ENCODE data around the gene DQX1.
A peak's percentile ranks its signal among the peaks of the same experiment; 100 is the strongest.
"Not testable (repeated sequence)": the region's sequence is repeated elsewhere in the genome, so short reads cannot be mapped to it uniquely, and the experiment has no call there.

Gene DQX1, protein sequence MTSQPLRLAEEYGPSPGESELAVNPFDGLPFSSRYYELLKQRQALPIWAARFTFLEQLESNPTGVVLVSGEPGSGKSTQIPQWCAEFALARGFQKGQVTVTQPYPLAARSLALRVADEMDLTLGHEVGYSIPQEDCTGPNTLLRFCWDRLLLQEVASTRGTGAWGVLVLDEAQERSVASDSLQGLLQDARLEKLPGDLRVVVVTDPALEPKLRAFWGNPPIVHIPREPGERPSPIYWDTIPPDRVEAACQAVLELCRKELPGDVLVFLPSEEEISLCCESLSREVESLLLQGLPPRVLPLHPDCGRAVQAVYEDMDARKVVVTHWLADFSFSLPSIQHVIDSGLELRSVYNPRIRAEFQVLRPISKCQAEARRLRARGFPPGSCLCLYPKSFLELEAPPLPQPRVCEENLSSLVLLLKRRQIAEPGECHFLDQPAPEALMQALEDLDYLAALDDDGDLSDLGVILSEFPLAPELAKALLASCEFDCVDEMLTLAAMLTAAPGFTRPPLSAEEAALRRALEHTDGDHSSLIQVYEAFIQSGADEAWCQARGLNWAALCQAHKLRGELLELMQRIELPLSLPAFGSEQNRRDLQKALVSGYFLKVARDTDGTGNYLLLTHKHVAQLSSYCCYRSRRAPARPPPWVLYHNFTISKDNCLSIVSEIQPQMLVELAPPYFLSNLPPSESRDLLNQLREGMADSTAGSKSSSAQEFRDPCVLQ

DNA sequence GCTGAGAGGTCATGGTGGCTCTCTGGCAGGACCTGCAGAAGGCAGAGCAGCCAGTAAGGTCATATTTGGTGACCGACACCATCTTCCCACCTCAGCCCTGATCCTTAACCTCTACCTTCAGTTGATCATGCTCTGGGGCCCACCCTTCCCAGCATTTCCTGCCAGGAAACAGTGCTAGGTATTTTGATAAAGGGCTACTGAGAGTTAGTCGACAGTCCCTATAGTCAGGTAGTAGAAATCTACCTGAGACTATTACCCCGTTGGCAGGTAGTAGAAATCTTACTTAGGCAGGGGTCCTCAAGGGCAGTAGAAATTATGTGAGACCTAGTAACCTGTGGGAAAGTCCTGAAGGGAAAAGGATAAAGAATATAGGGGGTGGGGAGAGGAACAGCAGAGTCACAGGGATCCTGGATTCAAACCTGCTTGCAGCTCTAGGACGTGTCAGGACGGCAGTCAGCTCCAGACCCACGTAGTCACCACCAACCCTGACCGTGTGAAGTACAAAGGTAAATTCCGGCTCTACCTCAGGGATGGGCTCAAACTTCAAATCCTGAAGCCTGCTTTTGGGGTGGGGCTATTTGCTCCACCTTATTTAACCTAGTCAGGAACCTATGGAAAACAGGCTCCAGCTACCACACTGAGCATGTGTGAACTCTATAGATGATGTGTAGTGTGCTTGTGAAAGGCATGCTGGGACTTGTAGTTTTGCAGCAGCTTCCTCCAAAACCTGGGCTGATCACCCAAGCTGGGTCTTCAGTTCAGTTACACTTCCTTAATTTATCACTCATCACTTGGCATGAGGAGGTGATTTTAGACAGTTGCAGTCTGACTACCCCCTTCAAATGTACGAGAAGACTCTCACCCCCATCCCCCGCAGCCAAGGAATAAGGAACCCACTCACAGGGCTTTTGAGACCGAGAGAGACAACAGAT, at the start of gene DQX1:
TSS of gene DQX1 (minus strand) at position 515 of the 932 bp plus-strand sequence. CDS start at position 13, 502 bp downstream.
- DNase-seq: peak; percentile 40

DNA sequence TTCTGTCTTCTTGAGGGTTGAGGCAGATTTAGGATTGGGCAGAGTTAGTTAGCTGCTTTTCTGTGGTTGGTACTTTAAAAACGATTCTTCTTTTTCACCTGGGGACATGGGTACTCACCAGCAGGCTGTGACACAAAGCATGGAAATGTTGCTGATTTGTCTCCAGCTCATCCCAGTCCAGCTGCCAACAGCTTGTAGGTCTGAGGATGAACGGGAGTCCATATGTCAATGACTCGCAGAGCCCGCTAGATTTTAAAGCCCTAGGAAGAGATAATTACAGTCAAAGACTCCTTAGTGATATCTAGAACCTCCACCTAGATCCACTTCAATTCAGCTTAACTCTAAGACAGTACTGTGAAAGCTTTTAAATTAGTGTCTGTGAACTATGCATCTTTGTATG, 49.3 kb upstream of the DQX1 start:
- DNase-seq: no peak

DNA sequence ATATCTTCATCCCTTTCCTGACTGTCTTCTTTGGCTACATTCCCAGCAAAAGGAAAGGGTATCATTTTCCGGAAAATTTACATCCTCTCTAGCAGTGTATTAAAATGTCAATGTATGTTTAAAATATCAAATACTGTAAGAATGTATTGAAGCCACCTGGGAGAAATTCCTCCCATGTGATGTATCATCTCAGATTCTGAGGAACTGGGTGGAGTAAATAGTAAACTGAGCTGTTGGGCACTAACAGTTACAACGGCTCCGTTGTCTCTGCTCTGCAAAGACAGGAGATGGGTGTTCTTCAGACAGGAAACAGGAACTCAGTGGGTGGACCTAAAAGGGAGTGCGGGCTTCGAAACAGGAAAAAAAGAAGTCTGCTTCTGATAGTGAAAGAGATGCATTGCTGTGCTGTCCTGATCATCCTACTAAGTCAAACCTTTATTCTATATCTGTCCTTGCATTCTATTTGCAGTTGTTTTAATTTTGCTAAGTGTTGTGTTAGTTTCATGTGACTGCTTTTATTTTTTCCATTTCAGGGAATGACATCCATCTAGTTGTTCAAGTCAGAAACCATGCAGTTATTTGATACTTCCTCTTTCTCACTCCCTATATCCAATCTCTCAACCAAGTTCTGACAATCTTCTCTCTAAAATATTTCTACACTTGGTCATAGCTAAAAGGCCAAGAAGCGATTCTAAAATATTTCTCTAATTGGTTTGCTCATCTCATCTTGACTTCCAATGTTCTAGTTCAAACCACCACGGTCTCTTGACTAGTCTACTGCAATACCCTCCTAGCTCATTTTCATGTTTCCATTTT, 47.9 kb upstream of the DQX1 start:
- peak; percentile 21 for DNase-seq

DNA sequence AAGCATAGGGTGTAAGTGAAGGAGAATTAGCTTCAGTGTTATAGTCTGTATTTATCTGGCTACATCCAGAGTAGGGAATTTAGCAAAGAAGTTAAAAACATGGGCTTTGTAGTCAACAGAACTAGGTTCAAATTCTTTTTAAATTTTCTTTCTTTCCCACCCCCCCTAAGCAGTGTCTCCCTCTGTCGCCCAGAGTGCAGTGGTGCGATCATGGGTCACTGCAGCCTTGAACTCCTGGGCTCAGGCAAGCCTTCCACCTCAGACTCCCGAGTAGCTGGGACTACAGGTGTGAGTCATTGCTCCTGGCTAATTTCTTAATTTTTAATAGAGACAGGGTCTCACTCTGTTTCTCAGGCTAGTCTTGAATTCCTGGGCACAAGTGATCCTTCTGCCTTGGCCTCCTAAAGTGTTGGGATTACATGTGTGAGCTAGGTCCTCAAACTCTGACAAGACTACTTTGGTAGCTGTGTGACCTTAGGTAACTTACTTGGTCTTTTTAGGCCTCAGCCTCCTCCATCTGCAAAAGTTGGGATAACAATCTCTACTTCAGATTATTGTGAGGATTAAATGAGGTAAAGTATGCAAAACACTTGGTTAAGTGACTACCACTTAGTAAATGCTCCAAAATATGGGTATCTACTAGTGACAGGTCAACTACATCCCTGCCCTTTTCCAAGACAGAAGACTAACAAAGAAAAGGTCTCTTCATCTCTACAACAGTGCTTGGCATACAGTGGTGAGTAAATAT, 46.3 kb upstream of the DQX1 start:
- no peak for DNase-seq

DNA sequence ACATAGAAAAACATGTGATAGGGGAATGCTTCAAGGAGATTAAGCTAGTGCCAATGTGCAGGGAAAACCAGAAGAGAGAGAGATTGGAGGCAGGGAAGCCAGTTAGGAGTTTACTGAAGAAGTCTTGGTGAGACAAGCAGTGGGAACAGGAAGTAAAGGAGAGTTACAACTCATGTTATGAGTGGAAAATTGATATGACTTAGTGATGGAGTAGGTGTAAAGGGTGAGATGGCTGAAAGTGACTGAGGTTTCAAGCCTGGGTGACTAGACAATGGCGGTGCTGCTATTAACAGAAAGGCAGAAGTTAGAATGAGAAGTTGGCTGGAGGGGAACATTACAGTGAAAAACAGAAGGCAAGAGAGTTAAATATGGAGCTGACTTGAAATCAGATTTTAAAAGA, 45.0 kb upstream of the DQX1 start:
- DNase-seq: no peak

DNA sequence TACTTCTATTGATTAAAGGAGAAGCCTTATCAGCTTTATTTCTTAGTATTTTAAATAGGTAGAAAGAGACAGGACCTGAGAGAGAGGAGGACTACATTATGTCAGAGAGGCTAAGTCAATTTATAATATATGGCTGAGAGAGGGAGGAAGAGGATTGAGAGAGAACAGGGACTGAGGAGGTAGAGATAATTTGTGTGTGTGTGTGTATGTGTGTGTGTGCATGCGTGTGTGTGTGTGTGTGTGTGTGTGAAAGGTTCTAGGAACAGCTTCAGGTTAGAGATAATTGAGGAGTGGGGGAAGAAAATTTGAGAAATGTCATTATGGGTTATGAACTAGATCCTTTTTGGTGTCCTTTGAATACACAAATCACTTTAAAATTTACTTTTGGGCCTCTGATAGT, 43.7 kb upstream of the DQX1 start:
- no peak for DNase-seq

DNA sequence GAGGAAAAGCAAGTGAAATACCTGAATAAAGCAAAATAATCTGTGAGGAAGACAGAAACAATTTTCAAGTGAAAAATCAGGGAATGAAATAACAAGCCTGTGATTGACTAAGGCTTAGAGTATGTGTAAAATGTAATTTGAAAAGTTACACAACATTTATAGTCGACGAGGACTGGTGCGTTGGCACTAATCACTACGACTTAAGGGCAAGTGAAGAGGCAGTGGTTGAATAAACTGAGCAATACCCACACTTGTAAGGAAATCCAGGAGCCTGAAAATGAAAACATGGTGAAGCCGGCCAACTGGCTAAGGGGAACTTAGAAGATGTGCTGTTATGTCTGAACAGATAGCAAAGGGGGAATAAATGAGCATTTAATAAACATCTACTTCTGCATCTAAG, 41.9 kb upstream of the DQX1 start:
- DNase-seq: no peak

DNA sequence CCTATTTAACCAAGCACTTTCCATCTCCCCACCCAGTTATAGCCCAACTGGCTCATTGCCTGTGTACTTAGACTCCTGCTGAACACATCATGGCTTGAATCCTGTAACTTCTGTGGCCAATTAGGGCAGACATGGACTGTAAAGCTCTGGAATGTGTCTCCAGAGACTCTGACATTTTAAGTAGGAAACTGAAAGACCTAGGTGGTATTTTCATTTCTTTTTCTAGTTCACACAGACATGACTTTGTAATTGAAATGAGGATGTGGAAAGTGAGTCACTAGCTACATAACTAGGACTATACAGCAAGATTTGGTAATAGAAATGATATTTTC, 40.7 kb upstream of the DQX1 start:
- DNase-seq: no peak

DNA sequence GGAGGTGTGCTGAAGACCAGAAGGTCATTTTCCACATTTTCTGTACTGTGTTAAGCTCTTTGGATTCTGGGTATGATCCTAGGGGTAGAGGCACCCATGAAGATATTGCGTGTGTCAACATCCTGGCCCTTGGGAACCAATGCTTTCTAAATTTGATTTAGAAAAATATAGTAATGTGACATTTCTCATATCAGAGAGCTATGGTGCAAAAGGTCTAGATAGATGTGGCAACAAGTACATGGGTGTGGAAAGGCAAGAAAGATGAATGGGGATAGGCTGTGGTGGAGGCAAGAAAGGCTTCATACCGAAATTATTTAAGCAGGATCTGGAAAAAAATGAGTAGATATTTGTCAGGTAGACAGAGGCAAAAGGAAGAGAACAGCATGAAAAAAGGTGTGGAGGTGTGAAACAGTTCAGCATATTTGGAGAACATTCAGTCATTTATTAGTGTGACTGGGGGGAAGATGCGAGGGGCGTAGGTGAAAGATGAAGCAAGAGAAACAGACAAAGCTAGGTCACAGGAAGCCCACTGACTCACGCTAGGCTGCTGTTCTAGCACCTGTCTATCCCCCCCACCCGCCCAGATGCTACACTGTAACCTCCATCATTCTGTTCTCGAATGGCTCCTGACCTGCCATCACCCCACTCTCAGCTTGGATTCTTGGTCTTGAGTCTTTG, 40.2 kb upstream of the DQX1 start:
- DNase-seq: no peak

DNA sequence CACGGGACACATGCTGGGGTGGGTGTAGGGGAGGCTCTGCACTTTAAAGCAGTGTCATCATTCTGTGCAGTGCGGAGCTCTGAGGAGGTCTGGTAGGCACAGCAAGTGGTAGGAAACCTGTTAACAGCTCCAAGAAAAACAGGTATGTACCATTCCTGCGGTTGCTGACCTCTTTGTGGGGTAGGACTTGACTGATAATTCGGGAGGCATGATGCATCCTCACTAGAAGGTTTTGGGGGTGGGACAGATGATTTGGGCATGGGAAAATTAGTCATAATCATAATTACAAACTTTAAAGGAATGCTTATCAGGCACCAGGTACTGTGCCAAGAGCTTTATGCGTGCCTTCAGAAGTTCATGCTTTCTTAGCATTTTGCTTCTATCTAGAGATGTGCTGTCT, 38.2 kb upstream of the DQX1 start:
- no peak for DNase-seq

DNA sequence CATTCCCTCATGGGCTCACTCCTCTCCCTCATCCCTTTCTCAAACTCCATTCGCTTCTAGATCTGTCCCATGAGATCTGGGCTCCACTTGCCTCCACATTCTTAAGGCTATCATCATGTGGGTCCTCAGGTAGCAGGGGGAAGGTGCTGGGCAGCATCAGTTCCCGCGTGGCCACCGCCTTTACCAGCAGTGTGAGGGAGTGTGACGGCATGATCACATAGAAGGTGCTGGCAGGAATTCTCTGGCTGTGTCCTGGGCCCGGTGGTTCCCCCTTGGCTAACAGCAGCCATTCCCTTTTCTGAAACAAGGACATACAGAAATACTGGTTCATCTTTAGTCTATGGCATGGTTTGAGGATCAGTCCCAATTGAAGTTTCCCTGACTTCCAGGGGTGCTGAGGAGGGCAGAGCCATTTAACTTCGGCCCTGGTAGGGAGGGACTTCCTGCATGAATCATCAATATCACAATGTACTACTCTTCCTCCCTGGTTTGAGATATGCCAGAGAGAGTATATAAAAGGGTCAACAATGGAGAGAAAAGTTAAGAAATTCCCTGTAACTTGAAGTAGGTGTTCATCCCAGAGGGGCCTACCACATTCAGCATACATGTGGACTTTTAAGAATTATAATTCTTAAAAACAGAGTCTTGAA, 36.2 kb upstream of the DQX1 start:
- no peak for DNase-seq

DNA sequence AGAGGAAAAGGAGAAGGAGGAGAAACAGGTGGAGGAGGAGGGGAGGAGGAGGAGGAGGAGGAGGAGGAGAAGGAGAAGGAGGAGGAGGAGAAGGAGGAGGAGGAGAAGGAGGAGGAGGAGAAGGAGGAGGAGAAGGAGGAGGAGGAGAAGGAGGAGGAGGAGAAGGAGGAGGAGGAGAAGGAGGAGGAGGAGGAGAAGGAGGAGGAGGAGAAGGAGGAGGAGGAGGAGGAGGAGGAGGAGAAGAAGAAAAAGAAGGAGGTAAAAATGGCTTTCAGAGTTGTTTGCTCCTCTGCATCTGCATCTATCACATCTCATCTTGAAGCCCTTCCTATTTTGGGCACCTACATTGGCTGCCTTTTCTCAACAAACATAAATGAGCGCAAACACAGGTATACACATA, 35.0 kb upstream of the DQX1 start:
- DNase-seq: not testable (repeated sequence)

DNA sequence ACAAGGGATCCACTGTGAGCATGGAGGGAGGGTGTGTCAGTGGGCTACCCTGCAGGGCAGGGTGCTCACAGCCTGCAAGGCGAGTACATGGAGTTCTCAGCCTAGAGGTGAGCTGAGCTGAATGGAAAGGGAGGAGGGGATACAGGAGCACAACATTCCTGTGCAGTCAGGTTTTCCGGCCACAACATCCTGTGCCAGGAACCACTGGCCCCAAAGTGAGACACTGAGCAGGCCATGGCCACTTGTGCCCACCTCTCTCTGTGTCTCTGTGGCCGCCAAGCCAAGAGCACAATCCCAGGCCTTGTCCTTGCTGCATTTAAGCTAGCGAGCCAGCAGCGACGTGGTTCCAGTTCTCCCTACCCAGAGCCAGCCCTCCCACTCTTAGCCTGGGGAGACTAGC, 34.6 kb upstream of the DQX1 start:
- no peak for DNase-seq

DNA sequence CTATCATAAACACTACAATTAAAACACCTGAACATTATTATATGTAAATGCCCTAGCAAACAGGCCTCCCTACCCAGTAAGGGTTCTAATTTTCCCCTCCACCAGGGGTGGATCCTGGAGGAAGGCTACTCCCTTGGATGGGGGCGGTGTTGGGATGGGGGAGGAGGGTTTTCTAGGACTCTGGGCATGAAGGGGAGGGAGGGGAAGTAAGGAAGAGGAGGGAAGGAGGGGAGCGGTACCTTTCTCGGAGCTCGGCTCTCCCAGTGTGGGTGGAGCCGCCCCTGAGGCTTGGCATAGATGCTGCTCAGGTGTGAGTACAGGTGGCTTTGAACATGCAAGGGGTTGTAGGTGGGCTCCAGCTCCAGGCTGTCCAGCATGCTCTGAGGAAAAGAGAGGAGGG, 33.9 kb upstream of the DQX1 start:
- DNase-seq: no peak

DNA sequence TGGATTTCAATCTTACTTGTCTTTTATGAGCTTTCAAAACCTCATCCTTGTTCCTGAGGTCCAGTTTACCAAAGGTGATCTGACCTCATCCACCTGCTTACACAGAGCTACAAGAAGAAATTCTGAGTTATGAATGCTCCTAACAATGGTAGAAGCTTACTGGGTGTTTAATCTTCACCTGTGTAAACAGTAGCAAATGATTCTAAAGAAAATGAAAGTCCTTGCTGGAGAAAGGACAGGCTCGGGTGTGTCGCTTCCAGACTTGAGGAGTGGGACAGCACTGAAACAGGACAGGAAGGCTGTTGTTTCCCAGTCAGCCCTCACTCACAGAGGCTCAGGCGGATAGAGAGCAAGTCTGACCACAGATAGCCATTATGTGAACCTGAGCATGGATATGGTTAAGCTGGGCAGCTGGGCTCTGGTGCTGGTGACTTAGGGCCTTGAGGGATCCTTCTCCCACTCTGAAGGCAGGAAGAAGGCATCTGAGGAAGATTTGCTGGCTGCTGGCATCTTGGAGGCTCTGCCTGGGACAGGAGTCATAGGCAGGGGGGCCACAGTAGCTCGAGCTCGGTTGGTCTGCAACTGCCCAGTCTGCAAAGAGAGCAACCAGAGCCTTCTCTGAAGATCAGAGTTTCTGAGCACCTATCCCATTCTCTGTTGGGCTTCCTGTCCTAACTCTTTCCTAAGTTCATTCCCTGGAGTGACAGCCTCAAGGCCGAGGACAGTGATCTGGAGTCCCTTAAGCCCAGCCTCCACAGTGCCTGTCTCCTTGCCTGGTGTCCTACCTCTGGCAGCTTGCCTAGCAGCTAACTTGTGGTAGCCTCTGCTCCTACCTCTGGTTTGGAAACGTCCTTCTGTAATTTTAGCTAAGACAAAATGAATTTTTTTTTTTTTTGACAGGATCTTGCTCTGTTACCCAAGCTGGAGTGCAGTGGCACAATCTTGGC, 32.5 kb upstream of the DQX1 start:
- peak; percentile 29 for DNase-seq

DNA sequence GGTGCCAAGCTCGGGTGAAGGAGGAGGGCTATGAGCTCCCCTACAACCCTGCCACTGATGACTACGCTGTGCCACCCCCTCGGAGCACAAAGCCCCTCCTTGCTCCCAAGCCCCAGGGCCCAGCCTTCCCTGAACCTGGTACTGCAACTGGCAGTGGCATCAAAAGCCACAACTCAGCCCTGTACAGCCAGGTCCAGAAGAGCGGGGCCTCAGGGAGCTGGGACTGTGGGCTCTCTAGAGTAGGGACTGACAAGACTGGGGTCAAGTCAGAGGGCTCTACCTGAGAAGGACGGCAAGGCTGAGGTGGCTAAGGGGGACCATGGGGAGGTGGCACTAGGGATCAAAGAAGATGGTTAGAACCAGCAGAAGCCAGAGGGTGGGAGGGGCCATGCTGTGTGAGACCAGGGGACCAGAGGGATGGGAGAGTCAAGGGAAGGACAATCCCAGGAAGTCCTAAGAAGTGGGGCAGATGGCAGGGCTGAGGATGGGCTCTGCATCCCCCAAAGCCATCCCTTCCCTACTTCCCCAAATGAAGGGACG, 30.9 kb upstream of the DQX1 start:
- DNase-seq: no peak

DNA sequence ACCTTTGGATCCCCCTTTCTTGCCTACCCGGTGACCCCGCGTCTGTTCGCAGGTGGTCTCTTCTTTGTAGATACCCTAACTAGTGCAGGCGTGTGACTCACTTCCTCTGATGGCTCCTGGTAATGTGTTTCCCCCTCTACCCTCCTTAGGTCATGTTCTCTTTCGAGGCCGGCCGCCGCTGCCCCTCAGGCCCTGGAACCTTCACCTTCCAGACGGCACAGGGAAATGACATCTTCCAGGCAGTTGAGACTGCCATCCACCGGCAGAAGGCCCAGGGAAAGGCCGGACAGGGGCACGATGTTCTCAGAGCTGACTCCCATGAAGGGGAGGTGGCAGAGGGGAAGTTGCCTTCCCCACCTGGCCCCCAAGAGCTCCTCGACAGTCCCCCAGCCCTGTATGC, 30.1 kb upstream of the DQX1 start:
- no peak for DNase-seq

DNA sequence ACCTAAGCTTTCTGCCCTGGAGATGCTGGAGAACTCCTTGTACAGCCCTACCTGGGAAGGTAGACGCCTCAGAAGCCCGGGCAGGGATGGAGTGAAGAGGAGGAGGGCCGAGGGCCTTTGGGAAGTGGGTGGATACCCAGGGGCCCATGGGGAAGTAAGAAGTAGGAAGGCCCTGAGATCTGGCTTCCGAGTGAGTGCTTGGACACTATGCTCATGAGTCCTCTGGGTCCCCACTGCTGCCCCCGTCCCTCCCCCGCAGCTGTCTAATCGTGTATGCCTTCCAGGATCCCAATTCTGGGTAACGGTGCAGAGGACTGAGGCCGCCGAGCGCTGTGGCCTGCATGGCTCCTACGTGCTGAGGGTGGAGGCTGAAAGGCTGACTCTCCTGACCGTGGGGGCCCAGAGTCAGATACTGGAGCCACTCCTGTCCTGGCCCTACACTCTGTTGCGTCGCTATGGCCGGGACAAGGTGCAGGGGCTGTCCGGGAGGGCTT, 29.6 kb upstream of the DQX1 start:
- no peak for DNase-seq

Data from RPMI8226 (cell line).